ENCODE results near the gene SARS1. TPM values are rescaled to one million over a fixed set of nuclear protein-coding genes. Genes with fewer than 3 reads are reported as not detected.

SARS1 gene
- total RNA-seq, 1 donor from 2014 or later = 348 TPM

DNA sequence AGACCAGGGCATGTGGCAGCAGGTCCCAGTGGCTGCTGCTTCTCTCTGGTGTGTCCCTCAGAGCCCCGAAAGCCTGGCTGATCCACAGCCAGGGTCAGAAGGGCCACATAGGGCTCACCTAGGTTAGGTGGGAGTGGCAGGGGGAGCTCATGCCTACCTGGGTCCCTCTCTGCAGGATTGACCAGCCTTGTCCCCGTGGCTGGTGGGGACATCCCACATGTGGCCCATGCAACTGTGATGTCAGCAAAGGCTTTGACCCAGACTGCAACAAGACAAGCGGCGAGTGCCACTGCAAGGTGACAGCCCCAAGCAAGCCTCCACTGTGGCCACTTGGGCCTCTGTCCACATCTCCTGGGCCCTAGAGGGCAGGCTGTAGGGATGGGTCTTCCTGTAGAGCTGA lies 51.3 kb downstream of the SARS1 start:
- no peak for DNase-seq (ENCODE audit: low spot score)
- no peaks in the 10 kb centered on the region for H3K9me3 Mint-ChIP-seq (ENCODE audit: low read depth)
- H3K27me3 Mint-ChIP-seq (ENCODE audit: low read depth) = no peaks in the 10 kb centered on the region
- no peak overlapping the region for H3K4me3 Mint-ChIP-seq (ENCODE audit: unreplicated experiment)
- no peak overlapping the region for H3K27ac Mint-ChIP-seq (ENCODE audit: unreplicated experiment)
- peaks cover 15% of the 10 kb centered on the region for H3K4me1 Mint-ChIP-seq (ENCODE audit: low read depth)
- peaks cover 5% of the 10 kb centered on the region for H3K36me3 Mint-ChIP-seq (ENCODE audit: low read depth)
- TF ChIP-seq, protein P1, sequence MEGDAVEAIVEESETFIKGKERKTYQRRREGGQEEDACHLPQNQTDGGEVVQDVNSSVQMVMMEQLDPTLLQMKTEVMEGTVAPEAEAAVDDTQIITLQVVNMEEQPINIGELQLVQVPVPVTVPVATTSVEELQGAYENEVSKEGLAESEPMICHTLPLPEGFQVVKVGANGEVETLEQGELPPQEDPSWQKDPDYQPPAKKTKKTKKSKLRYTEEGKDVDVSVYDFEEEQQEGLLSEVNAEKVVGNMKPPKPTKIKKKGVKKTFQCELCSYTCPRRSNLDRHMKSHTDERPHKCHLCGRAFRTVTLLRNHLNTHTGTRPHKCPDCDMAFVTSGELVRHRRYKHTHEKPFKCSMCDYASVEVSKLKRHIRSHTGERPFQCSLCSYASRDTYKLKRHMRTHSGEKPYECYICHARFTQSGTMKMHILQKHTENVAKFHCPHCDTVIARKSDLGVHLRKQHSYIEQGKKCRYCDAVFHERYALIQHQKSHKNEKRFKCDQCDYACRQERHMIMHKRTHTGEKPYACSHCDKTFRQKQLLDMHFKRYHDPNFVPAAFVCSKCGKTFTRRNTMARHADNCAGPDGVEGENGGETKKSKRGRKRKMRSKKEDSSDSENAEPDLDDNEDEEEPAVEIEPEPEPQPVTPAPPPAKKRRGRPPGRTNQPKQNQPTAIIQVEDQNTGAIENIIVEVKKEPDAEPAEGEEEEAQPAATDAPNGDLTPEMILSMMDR (IDR thresholded peaks at IDR 0.05) = no peak

DNA sequence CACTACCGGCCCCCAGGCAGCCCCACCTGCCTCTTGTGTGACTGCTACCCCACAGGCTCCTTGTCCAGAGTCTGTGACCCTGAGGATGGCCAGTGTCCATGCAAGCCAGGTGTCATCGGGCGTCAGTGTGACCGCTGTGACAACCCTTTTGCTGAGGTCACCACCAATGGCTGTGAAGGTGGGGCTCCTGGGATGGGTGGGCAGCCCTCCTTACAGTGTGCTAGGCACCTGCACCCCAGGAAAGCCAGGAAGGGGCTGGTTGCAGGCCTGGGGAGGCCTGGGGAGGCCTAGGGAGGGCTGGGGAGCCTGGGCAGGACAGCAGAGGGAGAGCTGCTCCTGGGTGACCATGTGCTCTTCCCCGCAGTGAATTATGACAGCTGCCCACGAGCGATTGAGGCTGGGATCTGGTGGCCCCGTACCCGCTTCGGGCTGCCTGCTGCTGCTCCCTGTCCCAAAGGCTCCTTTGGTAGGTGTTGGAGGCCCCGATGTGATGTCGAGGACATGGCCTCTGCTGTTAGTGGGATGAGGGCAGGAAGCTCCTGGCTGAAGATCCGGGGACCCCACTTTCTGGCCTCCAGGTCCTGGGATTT lies 52.1 kb downstream of the SARS1 start:
- TF ChIP-seq, protein P1 (IDR thresholded peaks at IDR 0.05) = no peak
- H3K27ac Mint-ChIP-seq (ENCODE audit: unreplicated experiment) = no peak overlapping the region
- peaks cover 15% of the 10 kb centered on the region for H3K4me1 Mint-ChIP-seq (ENCODE audit: low read depth)
- no peaks in the 10 kb centered on the region for H3K9me3 Mint-ChIP-seq (ENCODE audit: low read depth)
- no peak for DNase-seq (ENCODE audit: low spot score)
- H3K27me3 Mint-ChIP-seq (ENCODE audit: low read depth) = no peaks in the 10 kb centered on the region
- no peak overlapping the region for H3K4me3 Mint-ChIP-seq (ENCODE audit: unreplicated experiment)
- peaks cover 5% of the 10 kb centered on the region for H3K36me3 Mint-ChIP-seq (ENCODE audit: low read depth)

DNA sequence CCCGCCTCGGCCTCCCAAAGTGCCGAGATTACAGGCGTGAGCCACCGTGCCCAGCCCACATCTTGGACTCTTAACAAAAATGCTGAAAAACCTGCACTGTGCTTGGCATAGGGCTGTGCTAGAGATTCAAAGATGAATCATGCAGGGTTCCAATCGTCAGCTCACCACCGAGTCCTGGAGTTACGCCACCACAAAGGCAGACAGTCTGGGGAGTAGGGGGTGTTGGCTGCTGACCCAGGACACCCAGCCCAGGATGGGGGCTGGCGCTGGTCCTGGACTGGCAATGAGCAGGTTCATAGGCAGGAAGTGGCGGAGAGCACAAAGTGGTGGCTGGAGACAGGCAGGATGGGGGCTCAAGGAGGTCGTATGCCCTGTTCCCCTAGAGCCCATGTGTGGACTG lies 53.2 kb downstream of the SARS1 start:
- no peak for DNase-seq (ENCODE audit: low spot score)
- H3K27me3 Mint-ChIP-seq (ENCODE audit: low read depth) = no peaks in the 10 kb centered on the region
- peaks cover 15% of the 10 kb centered on the region for H3K4me1 Mint-ChIP-seq (ENCODE audit: low read depth)
- no peak overlapping the region for H3K4me3 Mint-ChIP-seq (ENCODE audit: unreplicated experiment)
- peaks cover 5% of the 10 kb centered on the region for H3K36me3 Mint-ChIP-seq (ENCODE audit: low read depth)
- TF ChIP-seq, protein P1 (IDR thresholded peaks at IDR 0.05) = no peak
- H3K27ac Mint-ChIP-seq (ENCODE audit: unreplicated experiment) = peak overlapping the region; percentile 71
- H3K9me3 Mint-ChIP-seq (ENCODE audit: low read depth) = no peaks in the 10 kb centered on the region

DNA sequence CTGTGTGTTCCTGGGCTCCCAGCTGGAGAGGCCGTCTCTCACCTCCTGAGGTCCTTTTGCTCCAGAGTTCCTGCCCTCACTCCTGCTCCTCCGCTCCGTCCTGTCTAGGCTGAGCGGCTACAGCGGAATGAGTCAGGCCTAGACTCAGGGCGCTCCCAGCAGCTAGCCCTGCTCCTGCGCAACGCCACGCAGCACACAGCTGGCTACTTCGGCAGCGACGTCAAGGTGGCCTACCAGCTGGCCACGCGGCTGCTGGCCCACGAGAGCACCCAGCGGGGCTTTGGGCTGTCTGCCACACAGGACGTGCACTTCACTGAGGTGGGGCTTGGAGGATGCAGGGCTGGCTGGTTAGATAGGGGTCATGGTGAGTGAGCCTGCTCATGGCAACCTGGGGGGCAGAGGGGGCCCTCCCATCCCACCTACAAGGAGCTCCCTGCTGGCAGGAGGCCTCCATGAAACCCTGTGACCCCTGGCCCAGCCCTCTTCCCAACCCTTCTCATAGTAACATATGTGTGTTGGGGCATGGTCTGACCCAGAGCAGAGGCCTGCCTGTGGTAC lies 54.1 kb downstream of the SARS1 start:
- no peak overlapping the region for H3K27ac Mint-ChIP-seq (ENCODE audit: unreplicated experiment)
- peak; percentile 70 for DNase-seq (ENCODE audit: low spot score)
- H3K9me3 Mint-ChIP-seq (ENCODE audit: low read depth) = no peaks in the 10 kb centered on the region

DNA sequence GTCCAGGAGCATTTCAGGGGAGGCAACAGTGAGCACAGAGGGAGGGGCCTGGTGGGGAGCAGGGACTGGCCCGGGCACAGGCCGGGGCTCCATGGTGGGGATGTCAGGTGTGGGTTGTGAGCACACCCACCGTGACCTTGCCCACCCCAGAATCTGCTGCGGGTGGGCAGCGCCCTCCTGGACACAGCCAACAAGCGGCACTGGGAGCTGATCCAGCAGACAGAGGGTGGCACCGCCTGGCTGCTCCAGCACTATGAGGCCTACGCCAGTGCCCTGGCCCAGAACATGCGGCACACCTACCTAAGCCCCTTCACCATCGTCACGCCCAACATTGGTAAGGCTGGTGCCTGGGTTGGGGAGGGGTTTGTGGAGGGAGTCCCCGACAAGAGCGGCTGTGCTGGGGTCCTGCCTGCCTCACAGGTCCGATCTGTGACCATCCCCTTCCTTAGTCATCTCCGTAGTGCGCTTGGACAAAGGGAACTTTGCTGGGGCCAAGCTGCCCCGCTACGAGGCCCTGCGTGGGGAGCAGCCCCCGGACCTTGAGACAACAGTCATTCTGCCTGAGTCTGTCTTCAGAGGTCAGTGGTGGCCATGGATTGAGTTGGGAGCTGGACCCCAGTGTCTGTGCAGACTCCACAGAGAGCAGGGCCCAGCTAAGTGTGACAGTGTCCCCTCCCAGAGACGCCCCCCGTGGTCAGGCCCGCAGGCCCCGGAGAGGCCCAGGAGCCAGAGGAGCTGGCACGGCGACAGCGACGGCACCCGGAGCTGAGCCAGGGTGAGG lies 54.9 kb downstream of the SARS1 start:
- no peak overlapping the region for H3K27ac Mint-ChIP-seq (ENCODE audit: unreplicated experiment)

More for the DNA sequence above, 54.1 kb downstream of the SARS1 start:
- TF ChIP-seq, protein P1 (IDR thresholded peaks at IDR 0.05) = no peak
- H3K36me3 Mint-ChIP-seq (ENCODE audit: low read depth) = peaks cover 5% of the 10 kb centered on the region
- H3K27me3 Mint-ChIP-seq (ENCODE audit: low read depth) = no peaks in the 10 kb centered on the region
- no peak overlapping the region for H3K4me3 Mint-ChIP-seq (ENCODE audit: unreplicated experiment)
- peaks cover 15% of the 10 kb centered on the region for H3K4me1 Mint-ChIP-seq (ENCODE audit: low read depth)

More for the DNA sequence above, 54.9 kb downstream of the SARS1 start:
- H3K4me3 Mint-ChIP-seq (ENCODE audit: unreplicated experiment) = no peak overlapping the region
- TF ChIP-seq, protein P1 (IDR thresholded peaks at IDR 0.05) = no peak
- H3K27me3 Mint-ChIP-seq (ENCODE audit: low read depth) = no peaks in the 10 kb centered on the region
- no peaks in the 10 kb centered on the region for H3K9me3 Mint-ChIP-seq (ENCODE audit: low read depth)
- H3K36me3 Mint-ChIP-seq (ENCODE audit: low read depth) = peaks cover 5% of the 10 kb centered on the region
- H3K4me1 Mint-ChIP-seq (ENCODE audit: low read depth) = peaks cover 12% of the 10 kb centered on the region
- DNase-seq (ENCODE audit: low spot score) = peak; percentile 78

Data from chondrocyte (in vitro differentiated cells).